Type B pancreatic cell (in vitro differentiated cells): ENCODE measurements around the gene SCAI. TPM values are rescaled to one million over a fixed set of nuclear protein-coding genes. Genes with fewer than 3 reads are reported as not detected.
"Not testable (repeated sequence)": the region's sequence is repeated elsewhere in the genome, so short reads cannot be mapped to it uniquely, and the experiment has no call there.

Source experiments
- DNase-seq: peaks from one replicate; pipeline ENCODE4 v3.0.0; 2021; ENCODE audit warnings: mixed read lengths; ENCODE audit not compliant: unreplicated experiment; ENCODE audit errors: extremely low spot score
- H3K27ac Mint-ChIP-seq: 2 replicates; pipeline ENCODE4 v1.8.0; 2021; ENCODE audit warnings: mild to moderate bottlenecking, mixed read lengths
- H3K27me3 Mint-ChIP-seq: 2 replicates; pipeline ENCODE4 v1.8.0; 2021; ENCODE audit warnings: mixed read lengths
- H3K36me3 Mint-ChIP-seq: 2 replicates; pipeline ENCODE4 v1.8.0; 2021; ENCODE audit warnings: mixed read lengths
- H3K4me1 Mint-ChIP-seq: one replicate; pipeline ENCODE4 v1.8.0; 2021; ENCODE audit warnings: mixed read lengths; ENCODE audit not compliant: unreplicated experiment
- H3K4me3 Mint-ChIP-seq: 2 replicates; pipeline ENCODE4 v1.8.0; 2021; ENCODE audit warnings: mild to moderate bottlenecking, mixed read lengths
- H3K9me3 Mint-ChIP-seq: 2 replicates; pipeline ENCODE4 v1.8.0; 2021; ENCODE audit warnings: mixed read lengths
- CTCF ChIP-seq: fragments of 200-600 bp; sonication (generic); conservative IDR thresholded peaks from 2 replicates; pipeline ENCODE4 v1.5.0; 2021; ENCODE audit warnings: antibody characterized with exemption, mild to moderate bottlenecking
- total RNA-seq: library from RNA; stranded (reverse); gene quantifications from 2 replicates; pipeline ENCODE4 v1.2.1, GENCODE V29; 2021; ENCODE audit warnings: low replicate concordance

SCAI gene
- total RNA-seq, 1 donor from 2014 or later: 12.8 TPM

- H3K27ac Mint-ChIP-seq: no peak overlapping the region
- H3K36me3 Mint-ChIP-seq: peaks cover 23% of the 10 kb centered on the region
- H3K27me3 Mint-ChIP-seq: no peaks in the 10 kb centered on the region
- no peak for TF ChIP-seq CTCF
- no peaks in the 10 kb centered on the region for H3K4me1 Mint-ChIP-seq
- no peak overlapping the region for H3K4me3 Mint-ChIP-seq
- H3K9me3 Mint-ChIP-seq: no peaks in the 10 kb centered on the region
- DNase-seq: no peak
These were observed 211.0 kb downstream of the SCAI start for GRCh38 chr9:124932333-124932732.

GRCh38 chr9:124929464-124929863 is 213.9 kb downstream of the SCAI start:
- no peaks in the 10 kb centered on the region for H3K4me1 Mint-ChIP-seq
- H3K9me3 Mint-ChIP-seq: no peaks in the 10 kb centered on the region
- peaks cover 22% of the 10 kb centered on the region for H3K36me3 Mint-ChIP-seq
- no peak for DNase-seq
- H3K27me3 Mint-ChIP-seq: no peaks in the 10 kb centered on the region
- no peak overlapping the region for H3K27ac Mint-ChIP-seq
- H3K4me3 Mint-ChIP-seq: no peak overlapping the region
- TF ChIP-seq CTCF: no peak

- Mint-ChIP-seq H3K27ac (no peak overlapping the region), H3K4me3 (no peak overlapping the region)
- no peak for TF ChIP-seq CTCF
These were observed 215.2 kb downstream of the SCAI start for GRCh38 chr9:124928116-124928515.

GRCh38 chr9:124920394-124920793 is 222.9 kb downstream of the SCAI start:
- H3K27ac Mint-ChIP-seq, H3K9me3 Mint-ChIP-seq, H3K4me1 Mint-ChIP-seq, H3K27me3 Mint-ChIP-seq, DNase-seq, H3K4me3 Mint-ChIP-seq: not testable (repeated sequence)
- H3K36me3 Mint-ChIP-seq: peaks cover 21% of the 10 kb centered on the region

More at GRCh38 chr9:124928116-124928515, 215.2 kb downstream of the SCAI start:
- Mint-ChIP-seq H3K9me3 (no peaks in the 10 kb centered on the region), H3K4me1 (no peaks in the 10 kb centered on the region), H3K36me3 (peaks cover 13% of the 10 kb centered on the region), H3K27me3 (no peaks in the 10 kb centered on the region)
- no peak for DNase-seq

GRCh38 chr9:124914753-124915405 is 228.4 kb downstream of the SCAI start:
- no peak for TF ChIP-seq CTCF
- Mint-ChIP-seq H3K4me1 (no peaks in the 10 kb centered on the region), H3K27ac (no peak overlapping the region), H3K27me3 (no peaks in the 10 kb centered on the region), H3K4me3 (no peak overlapping the region), H3K9me3 (no peaks in the 10 kb centered on the region), H3K36me3 (peaks cover 32% of the 10 kb centered on the region)
- no peak for DNase-seq

- Mint-ChIP-seq H3K36me3 (peaks cover 28% of the 10 kb centered on the region), H3K27ac (no peak overlapping the region), H3K9me3 (no peaks in the 10 kb centered on the region), H3K4me1 (no peaks in the 10 kb centered on the region), H3K4me3 (no peak overlapping the region), H3K27me3 (no peaks in the 10 kb centered on the region)
- DNase-seq: no peak
- no peak for TF ChIP-seq CTCF
These were observed 229.9 kb downstream of the SCAI start for GRCh38 chr9:124913378-124913777.
